Prostate gland (tissue), 2 donors: Measurements from ENCODE around the gene MECP2. TPM values are rescaled to one million over a fixed set of nuclear protein-coding genes. Genes with fewer than 3 reads are reported as not detected.

Experiments
- DNase-seq: peaks from one replicate; pipeline ENCODE4 v3.0.0-alpha.2; 2019; ENCODE audit warnings: low spot score
- H3K27ac ChIP-seq, 2 donors: fragments of 200-600 bp; sonication (generic); 2 replicates each; pipeline ENCODE4 v1.5.1; 2017 to 2019
- H3K27me3 ChIP-seq: fragments of 200-600 bp; sonication (generic); replicated peaks from 2 replicates; pipeline ENCODE4 v1.5.1; 2019; ENCODE audit not compliant: insufficient read depth
- H3K36me3 ChIP-seq, 2 donors: fragments of 200-600 bp; sonication (generic); 1 replicate in 1 of 2; 2 replicates in 1 of 2; pipeline versions ENCODE4 v1.5.1 to v1.8.1; 2017 to 2019
- H3K4me1 ChIP-seq: fragments of 200-600 bp; sonication (generic); replicated peaks from 2 replicates; pipeline ENCODE4 v1.5.1; 2019
- H3K4me3 ChIP-seq, 2 donors: fragments of 200-600 bp; sonication (generic); 2 replicates each; pipeline ENCODE4 v1.5.1; 2017 to 2019
- H3K9me3 ChIP-seq: fragments of 200-600 bp; sonication (generic); 2 replicates; pipeline ENCODE4 v1.5.1; 2017
- CTCF ChIP-seq, 4 experiments: fragments of 200-600 bp in 2 of 4; fragments of 450-650 bp in 2 of 4; sonication (generic) in 2 of 4; IDR thresholded peaks; 1 replicate in 3 of 4; 2 replicates in 1 of 4; pipeline ENCODE4 v1.5.1; 2016 to 2019; ENCODE audit warnings: antibody characterized with exemption in 4 of 4, mild to moderate bottlenecking in 2 of 4, moderate library complexity in 2 of 4
- POLR2A ChIP-seq: fragments of 450-650 bp; IDR thresholded peaks from one replicate; pipeline ENCODE4 v1.6.1; 2016; ENCODE audit warnings: antibody characterized with exemption, mild to moderate bottlenecking
- POLR2AphosphoS5 ChIP-seq: sonication (generic); formaldehyde crosslinking; IDR thresholded peaks from one replicate; pipeline ENCODE4 v1.6.1; 2017; ENCODE audit warnings: antibody characterized with exemption
- WGBS: methylation state at CpG from one replicate; pipeline ENCODE4 v1.1.5; 2018; 5-methylcytosine and 5-hydroxymethylcytosine counted together
- intact Hi-C: fragments of 100-400 bp; cut with DNase I; formaldehyde crosslinking; loops from one replicate; pipeline ENCODE4 v1.14.2; 2022
- total RNA-seq, 2 donors: library from RNA; depleted of rRNA; stranded (reverse); fragments of >200 nt; gene quantifications; one replicate each; pipeline ENCODE4 v1.1.0, GENCODE V29; 2016

Gene MECP2
- total RNA-seq, 2 donors from 2014 or later = 54.4 to 85.2 TPM

DNA sequence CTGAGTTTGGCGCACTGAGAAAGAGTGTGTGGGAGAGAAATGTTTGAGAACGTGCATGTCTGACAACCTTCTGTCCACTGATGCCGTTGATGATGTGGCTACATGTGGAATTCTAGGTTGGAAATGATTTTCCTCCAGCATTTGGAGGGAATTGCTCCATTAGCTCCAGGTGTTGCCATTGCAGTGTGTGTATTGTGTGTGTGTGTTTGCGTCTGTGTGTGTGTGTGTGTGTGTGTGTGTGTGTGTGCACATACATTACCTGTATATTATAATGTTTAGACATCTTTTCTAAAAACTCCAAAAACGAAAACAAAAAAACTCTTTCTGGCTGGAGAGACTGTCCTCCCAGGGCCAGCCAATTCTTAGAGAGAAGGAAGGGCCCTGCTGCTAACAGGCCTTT lies 18.2 kb upstream of the MECP2 start:
- no peak overlapping the region for H3K27ac ChIP-seq
- H3K4me1 ChIP-seq = no peaks in the 10 kb centered on the region
- DNase-seq = no peak
- no peaks in the 10 kb centered on the region for H3K9me3 ChIP-seq
- WGBS = 81% methylated on average over 5 of the region's 5 CpGs
- H3K36me3 ChIP-seq = no peaks in the 10 kb centered on the region
- no peaks in the 10 kb centered on the region for H3K27me3 ChIP-seq
- no peak for TF ChIP-seq POLR2A
- TF ChIP-seq CTCF (IDR thresholded peaks at IDR 0.05) = no peak
- TF ChIP-seq POLR2AphosphoS5 = no peak
- H3K4me3 ChIP-seq = no peak overlapping the region
- intact Hi-C loops = no loop called here

DNA sequence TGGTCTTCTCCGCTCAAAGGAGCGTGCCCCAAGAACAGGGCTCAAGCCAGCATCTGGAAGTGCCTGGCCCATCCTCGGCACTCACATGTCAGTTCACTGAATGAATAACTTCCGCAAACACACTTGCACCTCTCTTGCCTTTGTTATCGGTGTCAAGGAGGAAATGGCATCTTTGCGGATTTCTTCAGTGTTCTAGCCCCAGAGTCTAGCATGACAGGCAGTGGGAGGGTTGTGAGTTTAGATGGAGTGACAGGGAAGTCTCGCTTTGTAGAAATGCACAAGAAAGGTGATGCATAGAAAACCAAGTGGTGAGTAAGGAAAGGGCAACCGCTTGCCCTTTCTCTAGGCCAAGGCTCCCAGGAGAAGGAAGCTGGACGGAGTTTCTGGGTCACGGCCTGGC lies 17.6 kb upstream of the MECP2 start:
- intact Hi-C loops = no loop called here
- H3K4me1 ChIP-seq = no peaks in the 10 kb centered on the region
- TF ChIP-seq POLR2A (no peak), POLR2AphosphoS5 (no peak), CTCF (IDR thresholded peaks at IDR 0.05) (no peak)
- H3K27ac ChIP-seq = no peak overlapping the region
- no peaks in the 10 kb centered on the region for H3K36me3 ChIP-seq
- 81% methylated on average over 10 of the region's 10 CpGs for WGBS
- no peaks in the 10 kb centered on the region for H3K27me3 ChIP-seq
- DNase-seq = no peak
- no peak overlapping the region for H3K4me3 ChIP-seq
- no peaks in the 10 kb centered on the region for H3K9me3 ChIP-seq

GRCh38 chrX:154114652-154115051 lies 17.1 kb upstream of the MECP2 start:
- Histone ChIP-seq H3K9me3 (no peaks in the 10 kb centered on the region), H3K27ac (no peak overlapping the region), H3K27me3 (no peaks in the 10 kb centered on the region), H3K4me1 (no peaks in the 10 kb centered on the region), H3K36me3 (no peaks in the 10 kb centered on the region), H3K4me3 (no peak overlapping the region)
- TF ChIP-seq POLR2AphosphoS5 (no peak), POLR2A (no peak), CTCF (IDR thresholded peaks at IDR 0.05) (no peak)
- 79% methylated on average over 5 of the region's 5 CpGs for WGBS
- no peak for DNase-seq
- intact Hi-C loops = no loop called here

- Histone ChIP-seq H3K4me1 (no peaks in the 10 kb centered on the region), H3K4me3 (no peak overlapping the region), H3K27ac (no peak overlapping the region), H3K36me3 (no peaks in the 10 kb centered on the region), H3K9me3 (no peaks in the 10 kb centered on the region), H3K27me3 (no peaks in the 10 kb centered on the region)
- intact Hi-C loops = no loop called here
- TF ChIP-seq POLR2A = no peak
- TF ChIP-seq CTCF (IDR thresholded peaks at IDR 0.05) = no peak
- TF ChIP-seq POLR2AphosphoS5 = no peak
- no peak for DNase-seq
- WGBS = 62% methylated on average over 5 of the region's 6 CpGs
These were observed 16.2 kb upstream of the MECP2 start for GRCh38 chrX:154113729-154114128.

DNA sequence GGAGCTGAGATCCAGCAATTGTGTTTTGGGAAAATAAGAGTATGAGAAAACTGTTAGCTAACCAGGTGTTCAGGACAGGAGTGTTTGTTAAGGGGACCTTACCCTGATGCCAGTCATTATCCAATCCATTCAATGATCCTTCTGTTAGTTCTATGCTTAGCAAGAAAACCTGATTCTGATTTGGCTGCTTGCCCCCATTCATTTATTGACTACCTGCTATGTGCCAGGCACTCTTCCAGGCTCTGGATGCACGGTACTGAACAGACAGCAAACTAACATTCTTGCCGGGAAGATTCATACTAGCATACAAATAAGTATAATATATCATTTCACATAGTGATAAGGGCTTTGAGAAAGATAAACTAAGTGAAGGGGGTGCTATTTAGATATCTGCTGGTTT lies 1.0 kb upstream of the MECP2 start:
- Histone ChIP-seq H3K36me3 (no peaks in the 10 kb centered on the region), H3K9me3 (no peaks in the 10 kb centered on the region), H3K27ac (peak overlapping the region in 1 of 2 donors; percentile 41), H3K27me3 (no peaks in the 10 kb centered on the region), H3K4me1 (no peaks in the 10 kb centered on the region), H3K4me3 (no peak overlapping the region)
- intact Hi-C loops = loop anchor here (10.0 kb wide), 1 partner anchor 84 kb away; the partner anchor contains the start of gene IRAK1
- TF ChIP-seq POLR2A = no peak
- no peak for TF ChIP-seq CTCF (IDR thresholded peaks at IDR 0.05)
- TF ChIP-seq POLR2AphosphoS5 = no peak
- DNase-seq = no peak
- 30% methylated on average over 2 of the region's 2 CpGs for WGBS
